Measurements from ENCODE around the gene EEF1AKMT1.
A peak's percentile ranks its signal among the peaks of the same experiment; 100 is the strongest.

EEF1AKMT1 gene

DNA sequence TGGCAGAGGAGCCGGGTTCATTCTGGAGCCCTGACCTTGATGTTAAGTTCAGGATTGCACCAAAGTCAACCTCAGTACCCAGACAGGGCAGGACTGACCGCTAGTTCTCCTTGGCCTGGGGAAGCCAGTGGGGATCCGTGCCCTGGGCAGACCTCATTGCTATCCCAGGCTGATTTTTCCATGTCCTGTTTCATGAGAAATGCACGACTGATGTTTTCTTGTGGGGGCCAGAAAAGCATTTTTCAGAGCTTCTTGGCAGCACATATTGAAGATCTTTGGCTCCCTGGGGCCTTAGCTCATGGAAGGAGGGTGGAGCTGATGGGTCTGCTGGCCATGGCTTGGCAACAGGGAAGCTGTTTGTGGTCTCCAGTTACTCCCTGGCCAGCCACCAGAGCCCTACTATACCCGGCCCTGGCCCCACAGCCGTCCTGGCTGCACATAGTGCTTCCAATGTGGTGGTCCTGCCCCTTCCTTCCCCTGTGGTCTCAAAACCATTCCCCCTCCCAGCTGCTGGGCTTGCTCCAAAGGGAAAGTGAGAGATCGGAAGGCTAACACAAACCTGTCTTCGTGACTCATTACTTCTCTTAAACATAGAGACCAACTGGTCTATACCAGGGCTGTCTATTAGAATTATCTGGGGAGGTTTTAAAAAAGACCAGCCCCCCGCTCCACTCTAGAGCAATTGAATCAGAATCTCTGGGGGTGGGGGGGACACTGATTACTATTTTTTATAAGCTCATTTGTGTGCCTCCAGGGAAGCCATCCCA, 59.0 kb downstream of the EEF1AKMT1 start:
- peak overlapping the region; percentile 17 for H3K4me3 ChIP-seq (ENCODE audit: low read depth, low read length)
- DNase-seq (ENCODE audit: low read depth), result peak; percentile 87

GRCh38 chr13:20714161-20714560, 59.6 kb downstream of the EEF1AKMT1 start:
- H3K4me3 ChIP-seq (ENCODE audit: low read depth, low read length), result no peak overlapping the region
- DNase-seq (ENCODE audit: low read depth), result peak; percentile 22
- TF ChIP-seq CTCF (conservative IDR thresholded peaks at IDR 0.05; ENCODE audit: low read depth, low read length), result no peak

More for the DNA sequence above, 59.0 kb downstream of the EEF1AKMT1 start:
- TF ChIP-seq CTCF (conservative IDR thresholded peaks at IDR 0.05; ENCODE audit: low read depth, low read length), result no peak

- no peak for TF ChIP-seq CTCF (conservative IDR thresholded peaks at IDR 0.05; ENCODE audit: low read depth, low read length)
- no peak overlapping the region for H3K4me3 ChIP-seq (ENCODE audit: low read depth, low read length)
- peak; percentile 17 for DNase-seq (ENCODE audit: low read depth)
Measured at GRCh38 chr13:20713751-20714150, 60.0 kb downstream of the EEF1AKMT1 start.

GRCh38 chr13:20713014-20713376, 60.8 kb downstream of the EEF1AKMT1 start:
- no peak for DNase-seq (ENCODE audit: low read depth)
- TF ChIP-seq CTCF (conservative IDR thresholded peaks at IDR 0.05; ENCODE audit: low read depth, low read length), result no peak
- H3K4me3 ChIP-seq (ENCODE audit: low read depth, low read length), result peak overlapping the region; percentile 32

DNA sequence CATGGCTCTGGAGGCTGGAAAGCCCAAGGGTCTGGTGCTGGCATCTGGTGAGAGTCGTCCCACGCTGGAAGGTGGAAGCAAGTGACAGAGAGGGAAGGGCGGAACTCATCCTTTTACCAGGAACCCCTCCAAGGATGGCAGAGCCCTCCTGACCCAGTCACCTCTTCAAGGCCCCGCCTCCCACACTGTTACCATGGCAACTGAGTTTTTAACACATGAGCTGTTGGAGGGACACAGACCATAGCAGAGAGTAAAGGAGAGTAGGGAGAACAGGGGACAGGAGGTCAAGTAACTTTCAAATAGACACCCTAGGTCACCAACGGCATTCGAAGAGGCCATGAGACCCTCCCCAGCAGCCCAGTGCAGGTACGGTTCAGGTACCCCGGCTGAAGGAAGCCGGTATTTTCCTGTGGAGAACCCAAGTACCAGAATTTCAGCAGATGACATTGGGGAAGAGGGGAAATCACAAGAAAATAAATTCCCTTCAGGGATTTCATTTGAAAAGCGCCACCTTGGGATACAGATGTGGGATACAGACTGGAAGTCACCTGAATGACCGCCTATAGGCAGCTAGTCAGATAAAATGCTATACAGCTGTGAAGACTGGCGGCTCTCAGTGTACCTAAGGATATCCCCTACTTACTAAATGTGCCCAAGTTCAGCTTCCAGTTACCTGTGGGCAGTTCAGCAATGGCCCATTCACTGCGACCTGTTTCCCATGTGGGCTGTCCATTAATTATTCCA, 62.3 kb downstream of the EEF1AKMT1 start:
- TF ChIP-seq CTCF (conservative IDR thresholded peaks at IDR 0.05; ENCODE audit: low read depth, low read length), result peak; percentile 41
- DNase-seq (ENCODE audit: low read depth), result no peak
- no peak overlapping the region for H3K4me3 ChIP-seq (ENCODE audit: low read depth, low read length)

GRCh38 chr13:20709782-20710181, 64.0 kb downstream of the EEF1AKMT1 start:
- no peak overlapping the region for H3K4me3 ChIP-seq (ENCODE audit: low read depth, low read length)
- DNase-seq (ENCODE audit: low read depth), result no peak
- TF ChIP-seq CTCF (conservative IDR thresholded peaks at IDR 0.05; ENCODE audit: low read depth, low read length), result no peak
